CD4-positive, CD25-positive, alpha-beta regulatory T cell (primary cell): ENCODE data around the gene PPARGC1A. TPM values are rescaled to one million over a fixed set of nuclear protein-coding genes. Genes with fewer than 3 reads are reported as not detected.

ENCODE experiments used
- ATAC-seq, 2 donors: fragments of 150-1000 bp; cut with Tn5 transposase; one replicate each; pipeline ENCODE4 v1.10.0; 2021; ENCODE audit warnings: low read depth in 2 of 2, moderate number of reproducible peaks in 2 of 2, moderate library complexity in 1 of 2
- DNase-seq, 3 donors: peaks; one replicate each; pipeline versions ENCODE4 v3.0.0 to v3.0.0-alpha.2; 2012 to 2022; ENCODE audit warnings: mixed read lengths in 1 of 3
- H3K27ac ChIP-seq: one replicate; pipeline ENCODE4 v1.7.0; 2013; ENCODE audit warnings: mild to moderate bottlenecking, low read length; ENCODE audit not compliant: insufficient read depth, poor library complexity, severe bottlenecking
- H3K27me3 ChIP-seq: one replicate; pipeline ENCODE4 v1.7.0; 2013; ENCODE audit warnings: low read length; ENCODE audit not compliant: control insufficient read depth, insufficient read depth
- H3K36me3 ChIP-seq: one replicate; pipeline ENCODE4 v1.7.0; 2013; ENCODE audit warnings: mild to moderate bottlenecking, low read length, moderate library complexity; ENCODE audit not compliant: control insufficient read depth, insufficient read depth
- H3K4me1 ChIP-seq: 2 replicates; pipeline ENCODE4 v1.7.0; 2013; ENCODE audit warnings: mild to moderate bottlenecking, low read length; ENCODE audit not compliant: insufficient read depth, control insufficient read depth, poor library complexity, severe bottlenecking
- H3K4me3 ChIP-seq: one replicate; pipeline ENCODE4 v1.7.0; 2013; ENCODE audit warnings: low read depth, mild to moderate bottlenecking, low read length, moderate library complexity
- H3K9me3 ChIP-seq, 2 experiments: 1 replicate in 1 of 2; 2 replicates in 1 of 2; pipeline ENCODE4 v1.7.0; 2013; ENCODE audit warnings: low read length in 2 of 2, mild to moderate bottlenecking in 1 of 2, moderate library complexity in 1 of 2; ENCODE audit not compliant: control insufficient read depth in 2 of 2
- H3K27ac Mint-ChIP-seq, 3 donors: one replicate each; pipeline ENCODE4 v1.8.0; 2020 to 2022; ENCODE audit warnings: mild to moderate bottlenecking in 3 of 3, mixed read lengths in 3 of 3, moderate library complexity in 2 of 3
- H3K27me3 Mint-ChIP-seq: one replicate; pipeline ENCODE4 v1.8.0; 2022; ENCODE audit warnings: mild to moderate bottlenecking, mixed read lengths
- H3K36me3 Mint-ChIP-seq: one replicate; pipeline ENCODE4 v1.8.0; 2020; ENCODE audit warnings: mixed read lengths
- H3K4me1 Mint-ChIP-seq, 4 donors: one replicate each; pipeline ENCODE4 v1.8.0; 2020 to 2022; ENCODE audit warnings: mixed read lengths in 4 of 4, mild to moderate bottlenecking in 1 of 4
- H3K4me3 Mint-ChIP-seq, 4 donors: one replicate each; pipeline ENCODE4 v1.8.0; 2020 to 2022; ENCODE audit warnings: mild to moderate bottlenecking in 4 of 4, mixed read lengths in 4 of 4, moderate library complexity in 3 of 4
- H3K9me3 Mint-ChIP-seq, 7 donors: one replicate each; pipeline ENCODE4 v1.8.0; 2020 to 2022; ENCODE audit warnings: mixed read lengths in 7 of 7, mild to moderate bottlenecking in 3 of 7, moderate library complexity in 2 of 7
- polyA plus RNA-seq, 4 donors: library from polyadenylated mRNA; unstranded; fragments of 300-500 nt; fragmentation: Illumina TruSeq; gene quantifications; one replicate each; pipeline ENCODE4 v1.2.3, GENCODE V29; 2021
- total RNA-seq: library from RNA; stranded (reverse); gene quantifications from one replicate; pipeline ENCODE4 v1.2.3, GENCODE V29; 2022

Gene PPARGC1A
- total and polyA plus RNA-seq, 5 donors from 2014 or later, result not detected

- peaks cover 0 to 6% (median 3%) of the 10 kb centered on the region in 7 donors for H3K9me3 Mint-ChIP-seq
- H3K36me3 Mint-ChIP-seq, result no peaks in the 10 kb centered on the region
Measured at GRCh38 chr4:23773884-23774636, 115.8 kb downstream of the PPARGC1A start.

GRCh38 chr4:23770011-23770410 is 119.8 kb downstream of the PPARGC1A start:
- H3K27ac Mint-ChIP-seq, result no peak overlapping the region
- H3K4me3 Mint-ChIP-seq, result no peak overlapping the region
- Histone ChIP-seq H3K9me3 (no peaks in the 10 kb centered on the region), H3K27ac (no peak overlapping the region), H3K27me3 (no peaks in the 10 kb centered on the region), H3K36me3 (no peaks in the 10 kb centered on the region), H3K4me3 (no peak overlapping the region), H3K4me1 (no peaks in the 10 kb centered on the region)
- ATAC-seq (no peak), DNase-seq (no peak)
- H3K36me3 Mint-ChIP-seq, result no peaks in the 10 kb centered on the region
- no peaks in the 10 kb centered on the region for H3K4me1 Mint-ChIP-seq
- no peaks in the 10 kb centered on the region for H3K27me3 Mint-ChIP-seq
- peaks cover 0 to 4% (median 0%) of the 10 kb centered on the region in 7 donors for H3K9me3 Mint-ChIP-seq

More at GRCh38 chr4:23773884-23774636, 115.8 kb downstream of the PPARGC1A start:
- DNase-seq (no peak), ATAC-seq (no peak)
- H3K27me3 ChIP-seq, result no peaks in the 10 kb centered on the region
- no peaks in the 10 kb centered on the region for H3K36me3 ChIP-seq
- no peak overlapping the region for H3K4me3 ChIP-seq
- Mint-ChIP-seq H3K4me1 (no peaks in the 10 kb centered on the region), H3K27ac (no peak overlapping the region), H3K4me3 (no peak overlapping the region), H3K27me3 (no peaks in the 10 kb centered on the region)
- H3K27ac ChIP-seq, result no peak overlapping the region
- no peaks in the 10 kb centered on the region for H3K4me1 ChIP-seq
- no peaks in the 10 kb centered on the region for H3K9me3 ChIP-seq

GRCh38 chr4:23769406-23769805 is 120.4 kb downstream of the PPARGC1A start:
- ATAC-seq (no peak), DNase-seq (no peak)
- Mint-ChIP-seq H3K4me1 (no peaks in the 10 kb centered on the region), H3K27me3 (no peaks in the 10 kb centered on the region), H3K9me3 (peaks cover 0 to 4% (median 0%) of the 10 kb centered on the region in 7 donors), H3K27ac (no peak overlapping the region), H3K4me3 (no peak overlapping the region), H3K36me3 (no peaks in the 10 kb centered on the region)
- Histone ChIP-seq H3K4me1 (no peaks in the 10 kb centered on the region), H3K9me3 (no peaks in the 10 kb centered on the region), H3K36me3 (no peaks in the 10 kb centered on the region), H3K4me3 (no peak overlapping the region), H3K27ac (no peak overlapping the region), H3K27me3 (no peaks in the 10 kb centered on the region)

GRCh38 chr4:23768541-23768940 is 121.3 kb downstream of the PPARGC1A start:
- Mint-ChIP-seq H3K4me3 (no peak overlapping the region), H3K27me3 (no peaks in the 10 kb centered on the region), H3K9me3 (peaks cover 0 to 5% (median 0%) of the 10 kb centered on the region in 7 donors), H3K36me3 (no peaks in the 10 kb centered on the region), H3K4me1 (no peaks in the 10 kb centered on the region), H3K27ac (no peak overlapping the region)
- H3K27me3 ChIP-seq, result no peaks in the 10 kb centered on the region
- DNase-seq (no peak), ATAC-seq (no peak)
- no peaks in the 10 kb centered on the region for H3K4me1 ChIP-seq
- H3K27ac ChIP-seq, result no peak overlapping the region
- H3K36me3 ChIP-seq, result no peaks in the 10 kb centered on the region
- no peaks in the 10 kb centered on the region for H3K9me3 ChIP-seq
- no peak overlapping the region for H3K4me3 ChIP-seq

- H3K9me3 Mint-ChIP-seq, result peaks cover 0 to 5% (median 0%) of the 10 kb centered on the region in 7 donors
- no peak overlapping the region for H3K4me3 Mint-ChIP-seq
- Histone ChIP-seq H3K4me3 (no peak overlapping the region), H3K4me1 (no peaks in the 10 kb centered on the region), H3K27ac (no peak overlapping the region), H3K9me3 (no peaks in the 10 kb centered on the region), H3K27me3 (no peaks in the 10 kb centered on the region), H3K36me3 (no peaks in the 10 kb centered on the region)
- DNase-seq (no peak), ATAC-seq (no peak)
- no peak overlapping the region for H3K27ac Mint-ChIP-seq
- H3K36me3 Mint-ChIP-seq, result no peaks in the 10 kb centered on the region
- no peaks in the 10 kb centered on the region for H3K4me1 Mint-ChIP-seq
- no peaks in the 10 kb centered on the region for H3K27me3 Mint-ChIP-seq
Measured at GRCh38 chr4:23766344-23766743, 123.5 kb downstream of the PPARGC1A start.

- no peak overlapping the region for H3K4me3 Mint-ChIP-seq
- H3K27me3 ChIP-seq, result no peaks in the 10 kb centered on the region
- no peaks in the 10 kb centered on the region for H3K36me3 Mint-ChIP-seq
- DNase-seq (no peak), ATAC-seq (no peak)
- no peaks in the 10 kb centered on the region for H3K4me1 Mint-ChIP-seq
- peaks cover 0 to 6% (median 2%) of the 10 kb centered on the region in 7 donors for H3K9me3 Mint-ChIP-seq
- no peak overlapping the region for H3K27ac ChIP-seq
- no peaks in the 10 kb centered on the region for H3K36me3 ChIP-seq
- H3K27me3 Mint-ChIP-seq, result no peaks in the 10 kb centered on the region
- H3K4me1 ChIP-seq, result no peaks in the 10 kb centered on the region
- H3K27ac Mint-ChIP-seq, result no peak overlapping the region
- no peak overlapping the region for H3K4me3 ChIP-seq
- no peaks in the 10 kb centered on the region for H3K9me3 ChIP-seq
Measured at GRCh38 chr4:23763559-23763958, 126.3 kb downstream of the PPARGC1A start.

- Histone ChIP-seq H3K27ac (no peak overlapping the region), H3K27me3 (no peaks in the 10 kb centered on the region), H3K36me3 (no peaks in the 10 kb centered on the region), H3K9me3 (no peaks in the 10 kb centered on the region), H3K4me1 (no peaks in the 10 kb centered on the region), H3K4me3 (no peak overlapping the region)
- Mint-ChIP-seq H3K36me3 (no peaks in the 10 kb centered on the region), H3K4me3 (no peak overlapping the region), H3K4me1 (no peaks in the 10 kb centered on the region), H3K27ac (no peak overlapping the region), H3K27me3 (no peaks in the 10 kb centered on the region), H3K9me3 (peaks cover 0 to 6% (median 2%) of the 10 kb centered on the region in 7 donors)
- no peak for DNase-seq
- ATAC-seq, result no peak
Measured at GRCh38 chr4:23762551-23762950, 127.3 kb downstream of the PPARGC1A start.

GRCh38 chr4:23759066-23759465 is 130.8 kb downstream of the PPARGC1A start:
- Mint-ChIP-seq H3K4me3 (no peak overlapping the region), H3K27ac (no peak overlapping the region), H3K27me3 (no peaks in the 10 kb centered on the region), H3K4me1 (no peaks in the 10 kb centered on the region), H3K9me3 (peaks cover 0 to 7% (median 2%) of the 10 kb centered on the region in 7 donors), H3K36me3 (no peaks in the 10 kb centered on the region)
- H3K9me3 ChIP-seq, result no peaks in the 10 kb centered on the region
- no peak overlapping the region for H3K27ac ChIP-seq
- no peaks in the 10 kb centered on the region for H3K4me1 ChIP-seq
- ATAC-seq, result no peak
- H3K4me3 ChIP-seq, result no peak overlapping the region
- H3K27me3 ChIP-seq, result no peaks in the 10 kb centered on the region
- H3K36me3 ChIP-seq, result no peaks in the 10 kb centered on the region
- DNase-seq, result no peak
